ENCODE data around the gene CPEB2. TPM values are rescaled to one million over a fixed set of nuclear protein-coding genes. Genes with fewer than 3 reads are reported as not detected.

The CPEB2 gene
- total RNA-seq = 12.1 and 12.5 TPM in 2 replicates

DNA sequence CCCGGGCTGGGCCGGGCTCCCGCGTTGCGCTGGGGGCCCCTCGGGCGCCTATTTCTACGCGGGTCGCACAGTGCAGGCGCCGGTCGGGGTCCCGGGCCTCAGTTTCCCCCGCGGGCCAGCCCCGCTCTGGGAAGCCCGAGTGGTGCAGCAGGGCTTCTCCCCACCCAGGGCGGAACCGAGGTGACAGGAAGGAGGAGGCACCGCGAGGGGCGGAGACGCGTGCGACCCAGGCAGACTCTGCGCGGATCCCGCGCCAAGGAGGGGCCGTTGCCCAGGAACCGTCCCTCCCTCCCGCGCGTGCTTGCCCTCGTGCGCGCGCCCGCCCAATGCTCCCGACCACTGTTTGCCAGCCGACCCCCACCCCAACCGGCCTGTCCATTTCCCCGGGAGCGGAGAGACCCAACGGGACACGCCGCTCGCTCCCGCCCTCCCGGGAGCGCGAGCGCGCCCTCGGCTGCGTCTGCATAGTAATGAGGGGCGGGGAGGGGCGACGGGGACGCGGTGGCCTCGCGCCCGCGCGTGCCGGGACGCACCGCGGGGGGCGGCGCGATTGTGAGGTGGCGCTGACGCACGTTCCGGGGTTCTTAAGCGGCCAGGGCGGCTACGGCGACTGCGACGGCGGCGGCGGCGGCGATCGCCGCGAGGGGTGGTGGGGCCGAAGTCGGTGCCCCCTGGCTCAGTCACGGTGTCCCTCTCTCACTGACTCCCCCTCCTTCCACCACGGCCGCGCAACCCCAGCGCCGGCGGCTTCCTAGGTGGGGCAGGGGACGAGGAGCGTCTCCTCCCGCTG, at the start of gene CPEB2:
Gene CPEB2, plus strand, starts transcription at position 613 of the 790 bp plus-strand sequence. CDS start 193 bp downstream, outside the sequence.

All from cardiac ventricle fibroblast (primary cell).